ENCODE results near the gene TMEM182.

Gene TMEM182

DNA sequence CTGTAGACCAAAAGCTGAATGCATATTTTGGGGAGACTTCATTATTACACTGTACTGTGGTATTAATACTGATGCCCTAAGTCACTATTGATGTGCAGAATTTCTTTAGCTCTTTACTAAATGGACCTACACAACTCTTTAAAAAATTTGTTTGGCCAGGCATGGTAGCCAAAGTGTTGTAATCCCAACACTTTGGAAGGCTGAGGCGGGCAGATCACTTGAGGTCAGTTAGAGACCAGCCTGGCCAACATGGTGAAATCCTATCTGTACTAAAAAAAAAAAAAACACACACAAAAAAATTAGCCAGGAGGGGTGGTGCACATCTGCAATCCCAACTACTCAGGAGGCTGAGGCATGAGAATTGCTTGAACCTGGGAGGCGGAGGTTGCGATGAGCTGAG is 6.4 kb downstream of the TMEM182 start:
- H3K4me3 ChIP-seq (ENCODE audit: low read length), result no peak overlapping the region
- TF ChIP-seq CTCF (IDR thresholded peaks at IDR 0.05; ENCODE audit: insufficient read depth, low read depth, low read length, missing control alignments), result no peak
- no peak for DNase-seq (ENCODE audit: low read depth)

GRCh38 chr2:102768892-102769291 is 7.1 kb downstream of the TMEM182 start:
- DNase-seq (ENCODE audit: low read depth), result no peak
- no peak overlapping the region for H3K4me3 ChIP-seq (ENCODE audit: low read length)
- no peak for TF ChIP-seq CTCF (IDR thresholded peaks at IDR 0.05; ENCODE audit: insufficient read depth, low read depth, low read length, missing control alignments)

DNA sequence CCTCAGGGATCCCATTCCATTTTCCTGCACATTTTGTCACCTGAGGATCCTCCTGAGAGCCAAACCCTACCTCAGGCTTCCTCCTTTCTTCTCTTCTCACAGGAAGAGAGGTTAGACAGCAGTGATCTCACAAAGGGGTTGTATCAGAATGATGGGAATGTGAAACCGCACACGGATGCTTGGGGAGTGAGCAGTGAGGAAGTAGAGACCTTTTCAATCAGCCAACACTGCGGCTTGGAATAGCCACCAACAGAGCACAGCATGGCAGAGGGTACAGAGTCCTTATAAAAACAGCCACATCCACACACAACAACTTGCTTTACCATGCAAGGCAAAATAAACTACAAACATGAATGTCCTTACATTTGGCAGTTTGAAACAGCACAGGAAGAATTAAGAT is 8.7 kb downstream of the TMEM182 start:
- no peak for DNase-seq (ENCODE audit: low read depth)
- TF ChIP-seq CTCF (IDR thresholded peaks at IDR 0.05; ENCODE audit: insufficient read depth, low read depth, low read length, missing control alignments), result no peak
- no peak overlapping the region for H3K4me3 ChIP-seq (ENCODE audit: low read length)

GRCh38 chr2:102771114-102771513 is 9.3 kb downstream of the TMEM182 start:
- no peak for DNase-seq (ENCODE audit: low read depth)
- H3K4me3 ChIP-seq (ENCODE audit: low read length), result no peak overlapping the region
- no peak for TF ChIP-seq CTCF (IDR thresholded peaks at IDR 0.05; ENCODE audit: insufficient read depth, low read depth, low read length, missing control alignments)

DNA sequence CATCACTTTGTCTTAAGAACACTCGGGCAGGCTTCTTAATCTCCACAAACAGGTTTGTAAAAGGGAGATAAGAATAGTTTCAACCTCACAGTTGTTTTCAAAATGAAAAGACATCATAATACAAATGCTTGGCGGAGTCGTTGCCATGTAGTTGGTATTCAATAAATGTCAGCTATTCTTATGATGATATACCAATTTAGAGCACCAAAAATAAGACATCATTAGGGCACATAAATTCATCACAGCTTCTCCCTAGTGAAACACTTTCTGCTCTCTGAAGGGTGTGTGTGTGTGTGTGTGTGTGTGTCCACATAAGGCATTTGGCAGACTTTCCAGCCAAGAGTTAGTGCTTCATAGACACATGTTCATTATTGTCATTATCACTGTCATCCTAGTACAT is 10.8 kb downstream of the TMEM182 start:
- TF ChIP-seq CTCF (IDR thresholded peaks at IDR 0.05; ENCODE audit: insufficient read depth, low read depth, low read length, missing control alignments), result no peak
- DNase-seq (ENCODE audit: low read depth), result no peak
- H3K4me3 ChIP-seq (ENCODE audit: low read length), result no peak overlapping the region

GRCh38 chr2:102773149-102773705 is 11.4 kb downstream of the TMEM182 start:
- no peak overlapping the region for H3K4me3 ChIP-seq (ENCODE audit: low read length)
- DNase-seq (ENCODE audit: low read depth), result no peak

More at GRCh38 chr2:102773149-102773705, 11.4 kb downstream of the TMEM182 start:
- no peak for TF ChIP-seq CTCF (IDR thresholded peaks at IDR 0.05; ENCODE audit: insufficient read depth, low read depth, low read length, missing control alignments)

All from epithelial cell of esophagus (primary cell).